Islet precursor cell (in vitro differentiated cells): Measurements from ENCODE around the gene PLCXD1.
"Not testable (repeated sequence)": the region's sequence is repeated elsewhere in the genome, so short reads cannot be mapped to it uniquely, and the experiment has no call there.

Experiments
- DNase-seq: peaks from one replicate; pipeline ENCODE4 v3.0.0-alpha.2; 2018

PLCXD1 gene

GRCh38 chrX:337331-337831, 56.2 kb downstream of the PLCXD1 start:
- DNase-seq = no peak

- DNase-seq = no peak
These were observed 57.2 kb downstream of the PLCXD1 start for GRCh38 chrX:338281-338835.

GRCh38 chrX:338836-339400, 57.7 kb downstream of the PLCXD1 start:
- DNase-seq = no peak

GRCh38 chrX:340121-340520, 58.9 kb downstream of the PLCXD1 start:
- DNase-seq = no peak

- DNase-seq = no peak
These were observed 59.7 kb downstream of the PLCXD1 start for GRCh38 chrX:340641-341423.

GRCh38 chrX:341541-342101, 60.4 kb downstream of the PLCXD1 start:
- DNase-seq = no peak

- no peak for DNase-seq
These were observed 63.3 kb downstream of the PLCXD1 start for GRCh38 chrX:344371-344901.

- DNase-seq = no peak
These were observed 64.1 kb downstream of the PLCXD1 start for GRCh38 chrX:345020-345925.

- no peak for DNase-seq
These were observed 65.0 kb downstream of the PLCXD1 start for GRCh38 chrX:346034-346813.

- no peak for DNase-seq
These were observed 66.4 kb downstream of the PLCXD1 start for GRCh38 chrX:347351-348117.

- no peak for DNase-seq
These were observed 67.4 kb downstream of the PLCXD1 start for GRCh38 chrX:348461-349117.

- DNase-seq = peak; percentile 80
These were observed 68.0 kb downstream of the PLCXD1 start for GRCh38 chrX:349196-349595.

GRCh38 chrX:349702-350101, 68.5 kb downstream of the PLCXD1 start:
- DNase-seq = no peak

GRCh38 chrX:350148-350533, 69.0 kb downstream of the PLCXD1 start:
- DNase-seq = no peak

- no peak for DNase-seq
These were observed 69.5 kb downstream of the PLCXD1 start for GRCh38 chrX:350534-351323.

GRCh38 chrX:351324-351641, 70.1 kb downstream of the PLCXD1 start:
- DNase-seq = not testable (repeated sequence)

- no peak for DNase-seq
These were observed 70.6 kb downstream of the PLCXD1 start for GRCh38 chrX:351736-352135.

- no peak for DNase-seq
These were observed 71.0 kb downstream of the PLCXD1 start for GRCh38 chrX:352181-352580.

- no peak for DNase-seq
These were observed 71.6 kb downstream of the PLCXD1 start for GRCh38 chrX:352582-353314.
